NCI-H2227 (cell line): ENCODE results near the gene DUSP23.

Experiments used
- DNase-seq: peaks from one replicate; lab custom pipeline; 2025; ENCODE audit not compliant: unreplicated experiment; lab: John Stamatoyannopoulos, UW

DUSP23 gene

DNA sequence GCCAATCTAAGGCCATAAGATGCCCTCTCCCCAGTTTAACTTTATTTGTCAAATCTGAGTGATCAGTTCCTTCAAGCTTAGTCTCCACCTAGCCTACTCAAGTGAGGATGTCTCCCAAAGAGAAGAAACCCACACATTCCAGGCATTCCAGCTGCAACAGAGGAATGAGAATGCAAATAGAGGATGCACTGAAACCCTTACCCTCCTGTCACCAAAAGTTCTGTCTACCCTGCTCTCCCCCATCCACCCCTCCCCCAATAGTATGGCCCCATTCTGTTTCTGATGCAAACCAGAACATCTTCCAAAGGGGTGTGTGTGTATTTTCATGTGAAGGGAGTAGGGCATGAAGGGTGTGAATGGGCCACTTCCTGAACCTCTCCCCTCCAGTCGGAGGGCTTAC lies 3.0 kb downstream of the DUSP23 start:
- DNase-seq, result no peak

GRCh38 chr1:159786465-159786864 lies 5.7 kb downstream of the DUSP23 start:
- no peak for DNase-seq

- no peak for DNase-seq
Measured at GRCh38 chr1:159786966-159787365, 6.2 kb downstream of the DUSP23 start.

DNA sequence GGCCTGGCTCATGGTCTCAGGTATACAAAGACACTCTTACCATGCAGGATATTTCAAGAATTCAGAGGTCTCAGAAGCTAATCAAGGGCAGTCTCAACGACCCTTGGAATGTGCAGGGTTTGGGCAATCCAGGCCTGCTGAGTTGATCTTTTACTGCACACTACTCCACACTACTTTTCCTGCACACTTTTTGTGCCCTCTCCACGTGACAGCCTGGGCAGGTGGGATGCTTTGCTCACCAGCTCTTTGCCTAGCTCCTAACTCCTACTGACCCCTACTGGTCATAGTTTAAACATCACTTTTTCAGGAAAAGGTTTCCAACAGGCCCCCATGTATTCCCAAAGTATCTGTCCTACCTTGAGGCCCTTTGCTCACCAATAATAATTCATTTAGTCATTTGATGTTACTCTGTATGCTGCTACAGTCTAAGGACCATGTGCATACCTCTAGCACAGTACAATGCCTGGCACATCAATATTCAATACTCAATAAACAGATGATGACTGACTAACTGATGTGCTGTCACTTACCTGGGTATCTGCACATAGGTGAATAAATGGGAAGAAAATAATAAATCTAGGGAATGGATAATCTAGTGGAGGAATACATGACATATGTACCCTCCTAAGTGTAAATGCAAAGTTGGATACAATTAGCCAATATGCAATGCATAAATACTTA lies 9.6 kb downstream of the DUSP23 start:
- DNase-seq, result peak; percentile 40

DNA sequence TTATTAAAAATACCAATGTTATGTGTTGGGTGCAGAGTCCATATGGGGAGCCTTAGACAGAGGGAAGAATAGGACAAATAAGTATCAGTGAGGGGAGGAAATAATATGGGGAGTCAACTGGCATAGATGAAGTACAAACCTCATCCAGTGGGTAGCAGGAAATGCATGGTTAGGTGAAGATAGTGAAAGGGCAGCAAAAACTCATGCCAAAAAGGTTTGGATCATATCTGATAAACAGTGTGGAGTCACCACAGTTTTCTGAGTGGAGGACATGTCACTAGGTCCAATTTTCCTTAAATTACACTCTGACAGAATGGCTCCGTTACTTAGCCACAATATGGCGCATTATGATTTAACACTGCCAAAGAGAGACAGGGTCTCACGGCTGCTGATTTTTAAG lies 10.3 kb downstream of the DUSP23 start:
- no peak for DNase-seq

DNA sequence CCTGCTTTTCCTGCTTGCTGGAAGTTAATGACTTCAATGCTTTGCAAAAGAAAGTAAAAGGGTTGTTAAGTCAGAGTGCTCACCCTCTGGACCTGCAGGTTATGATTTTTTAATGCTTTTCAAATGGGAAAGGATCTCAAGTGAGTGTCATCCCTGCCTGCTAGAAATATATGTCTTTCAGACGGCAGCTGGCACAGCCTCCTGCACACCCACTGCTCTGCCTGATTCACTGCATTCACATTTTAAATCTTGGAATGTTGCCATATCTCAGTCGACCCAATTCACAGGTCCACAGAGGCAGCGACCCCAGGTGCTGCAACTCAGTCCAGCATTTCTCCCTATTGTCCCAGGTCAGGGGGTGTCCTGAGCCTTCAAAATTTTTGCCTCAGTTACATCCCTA lies 10.7 kb downstream of the DUSP23 start:
- no peak for DNase-seq

GRCh38 chr1:159795534-159795933 lies 14.8 kb downstream of the DUSP23 start:
- no peak for DNase-seq

- DNase-seq, result peak; percentile 89
Measured at GRCh38 chr1:159798893-159799292, 18.1 kb downstream of the DUSP23 start.

GRCh38 chr1:159799446-159799985 lies 18.8 kb downstream of the DUSP23 start:
- no peak for DNase-seq

GRCh38 chr1:159800177-159800930 lies 19.6 kb downstream of the DUSP23 start:
- no peak for DNase-seq

DNA sequence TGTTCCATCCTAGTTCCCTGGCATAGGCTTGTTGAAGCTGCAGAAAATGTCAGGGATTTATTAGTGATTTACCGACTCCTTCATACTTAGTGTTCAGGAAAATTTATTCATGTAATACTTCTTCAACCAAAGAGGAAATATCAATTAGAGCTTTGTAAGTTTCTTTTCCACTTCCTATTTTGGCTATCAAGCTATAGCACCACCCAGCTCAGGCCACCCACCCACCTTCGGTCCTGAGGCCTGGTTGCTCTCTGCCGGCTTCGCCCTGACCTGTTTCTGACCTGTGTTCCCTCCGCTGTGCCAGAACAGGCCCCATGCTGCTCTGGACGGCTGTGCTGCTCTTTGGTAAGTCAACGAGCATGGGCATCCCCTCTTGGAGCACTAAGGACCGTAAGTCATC lies 21.3 kb downstream of the DUSP23 start, which contains the start of gene FCRL6:
Gene FCRL6 (plus strand): TSS at position 250 of the 400 bp plus-strand sequence. CDS start 65 bp downstream, at position 315.
- DNase-seq, result no peak

GRCh38 chr1:159803956-159804689 lies 23.4 kb downstream of the DUSP23 start:
- DNase-seq, result no peak

DNA sequence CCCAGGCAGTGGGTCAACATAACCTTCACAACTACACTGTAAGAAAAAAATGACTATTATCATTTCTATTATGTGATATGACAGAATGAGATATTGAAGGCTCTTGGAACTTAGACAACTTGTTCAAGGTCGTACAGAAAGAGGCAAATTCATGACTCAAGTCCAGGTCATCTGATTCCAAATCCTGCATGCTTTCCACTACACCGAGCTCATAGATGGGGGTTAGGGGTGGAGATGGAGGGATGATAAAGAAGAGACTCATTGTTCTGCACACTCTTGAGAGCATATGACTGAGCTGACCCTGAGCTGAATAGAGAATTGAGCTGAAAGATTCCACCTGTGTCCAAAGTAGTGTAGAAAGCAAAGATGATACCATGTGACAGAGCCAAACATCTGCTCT lies 24.2 kb downstream of the DUSP23 start:
- DNase-seq, result no peak

- DNase-seq, result no peak
Measured at GRCh38 chr1:159815926-159816325, 35.2 kb downstream of the DUSP23 start.

DNA sequence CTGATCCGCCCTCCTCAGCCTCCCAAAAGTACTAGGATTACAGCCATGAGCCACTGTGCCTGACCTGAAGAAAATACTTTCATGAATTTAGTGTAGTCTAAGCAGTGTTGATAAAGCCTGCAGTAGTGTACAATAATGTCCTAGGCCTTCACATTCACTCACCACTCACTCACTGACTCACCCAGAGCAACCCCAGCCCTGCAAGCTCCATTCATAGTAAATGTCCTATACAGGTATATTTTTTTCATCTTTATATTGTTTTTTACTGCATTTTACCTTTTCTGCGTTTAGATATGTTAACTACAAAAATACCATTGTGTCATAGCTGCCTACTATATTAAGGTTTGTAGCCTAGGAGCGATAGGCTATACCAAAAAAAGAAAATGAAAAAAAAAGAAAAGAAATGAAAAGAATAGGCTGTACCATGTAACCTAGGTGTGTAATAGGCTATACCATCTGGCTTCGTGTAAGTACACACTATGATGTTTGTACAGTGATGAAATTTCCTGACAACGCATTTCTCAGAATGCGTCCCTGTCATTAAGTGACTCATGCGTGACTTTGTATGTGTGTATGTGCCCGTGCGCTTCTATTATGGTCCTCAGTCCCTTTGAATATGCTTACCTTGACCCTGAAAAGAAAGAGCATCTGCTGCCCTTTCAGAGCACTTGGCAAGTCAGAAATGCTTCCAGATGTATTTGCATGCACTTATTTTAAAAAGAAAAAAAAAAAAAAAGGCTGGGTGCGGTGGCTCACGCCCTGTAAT lies 36.7 kb downstream of the DUSP23 start:
- peak; percentile 67 for DNase-seq

DNA sequence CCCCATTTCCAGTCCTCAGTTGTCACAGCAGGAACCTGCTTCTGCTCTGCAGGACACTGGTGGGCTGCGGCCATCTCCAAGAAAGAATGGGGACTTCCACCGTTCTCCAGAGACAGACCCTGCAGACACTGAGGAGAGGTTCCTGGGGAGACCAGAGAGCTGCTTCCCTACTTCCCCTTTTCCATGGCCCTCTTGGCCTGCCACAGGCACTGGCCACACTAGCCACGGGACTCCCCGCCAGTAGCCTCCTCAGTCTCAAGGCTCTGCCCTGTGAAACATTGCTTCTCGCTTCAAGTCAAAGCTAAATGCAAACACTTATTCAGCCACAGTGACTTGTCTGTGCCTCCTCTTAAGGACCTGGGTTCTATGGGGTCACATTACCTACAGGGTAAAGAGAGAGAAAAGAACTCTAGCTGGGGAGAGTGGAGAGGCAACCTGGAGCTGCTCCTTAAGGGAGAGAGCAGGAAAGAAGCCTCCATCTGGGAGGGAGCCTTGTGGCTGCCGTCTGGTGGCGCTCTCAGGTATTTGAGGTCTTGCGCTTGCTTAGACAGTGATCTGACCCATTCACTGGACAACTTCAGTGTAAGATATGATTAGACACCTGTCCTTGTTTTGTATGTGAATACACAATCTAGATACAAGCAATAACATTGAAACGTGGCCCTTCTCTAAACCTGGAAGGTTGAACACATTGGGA lies 40.6 kb downstream of the DUSP23 start:
- DNase-seq, result no peak

- DNase-seq, result peak; percentile 22
Measured at GRCh38 chr1:159823406-159823805, 42.6 kb downstream of the DUSP23 start.

DNA sequence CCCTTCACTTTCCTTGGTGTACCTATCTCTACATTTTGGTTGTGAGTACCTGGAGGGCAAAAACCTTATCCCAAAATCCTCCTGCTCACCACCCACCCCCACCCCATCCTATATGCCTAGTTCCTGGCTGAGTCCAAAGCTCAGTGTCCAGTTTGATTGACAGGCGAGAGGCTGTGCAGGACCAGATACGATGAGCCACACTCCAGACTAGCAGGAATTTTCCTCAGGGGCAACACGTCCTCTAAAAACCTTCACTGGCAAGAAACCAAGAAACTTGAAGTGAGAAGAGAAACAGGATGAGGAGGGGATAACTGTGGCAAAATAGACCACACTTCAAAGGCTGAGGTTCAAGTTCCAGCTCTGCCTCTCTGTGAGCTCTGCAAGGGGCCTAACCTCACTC lies 44.8 kb downstream of the DUSP23 start:
- DNase-seq, result no peak

GRCh38 chr1:159826441-159827101 lies 45.8 kb downstream of the DUSP23 start, which contains the start of gene SLAMF8:
SLAMF8 (plus strand) TSS chr1:159826873; CDS start chr1:159826899, 26 bp downstream.
- DNase-seq, result no peak

DNA sequence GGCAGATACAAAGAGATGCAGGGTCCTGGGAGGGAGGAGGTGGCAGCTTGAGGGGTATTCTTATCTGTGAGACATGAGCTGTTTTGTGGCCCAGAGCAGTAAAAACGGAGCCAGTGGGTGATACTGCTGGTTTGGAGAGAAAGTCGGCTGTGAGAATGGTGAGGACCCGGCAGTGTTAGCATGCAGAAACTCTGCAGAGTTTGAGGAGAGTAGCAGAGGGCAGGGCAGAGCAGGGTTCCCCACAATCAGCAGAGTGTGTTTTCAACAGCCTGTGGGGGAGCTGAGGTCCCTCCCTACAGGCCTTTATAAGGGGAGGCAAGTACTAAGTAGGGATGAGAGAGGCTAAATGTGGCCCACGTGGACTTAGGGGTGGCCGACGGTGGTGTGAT lies 46.3 kb downstream of the DUSP23 start:
- no peak for DNase-seq
